ENCODE measurements around the gene C2orf66. TPM values are rescaled to one million over a fixed set of nuclear protein-coding genes. Genes with fewer than 3 reads are reported as not detected.

Gene C2orf66
- total and polyA plus RNA-seq, 5 donors from 2014 or later = not detected

DNA sequence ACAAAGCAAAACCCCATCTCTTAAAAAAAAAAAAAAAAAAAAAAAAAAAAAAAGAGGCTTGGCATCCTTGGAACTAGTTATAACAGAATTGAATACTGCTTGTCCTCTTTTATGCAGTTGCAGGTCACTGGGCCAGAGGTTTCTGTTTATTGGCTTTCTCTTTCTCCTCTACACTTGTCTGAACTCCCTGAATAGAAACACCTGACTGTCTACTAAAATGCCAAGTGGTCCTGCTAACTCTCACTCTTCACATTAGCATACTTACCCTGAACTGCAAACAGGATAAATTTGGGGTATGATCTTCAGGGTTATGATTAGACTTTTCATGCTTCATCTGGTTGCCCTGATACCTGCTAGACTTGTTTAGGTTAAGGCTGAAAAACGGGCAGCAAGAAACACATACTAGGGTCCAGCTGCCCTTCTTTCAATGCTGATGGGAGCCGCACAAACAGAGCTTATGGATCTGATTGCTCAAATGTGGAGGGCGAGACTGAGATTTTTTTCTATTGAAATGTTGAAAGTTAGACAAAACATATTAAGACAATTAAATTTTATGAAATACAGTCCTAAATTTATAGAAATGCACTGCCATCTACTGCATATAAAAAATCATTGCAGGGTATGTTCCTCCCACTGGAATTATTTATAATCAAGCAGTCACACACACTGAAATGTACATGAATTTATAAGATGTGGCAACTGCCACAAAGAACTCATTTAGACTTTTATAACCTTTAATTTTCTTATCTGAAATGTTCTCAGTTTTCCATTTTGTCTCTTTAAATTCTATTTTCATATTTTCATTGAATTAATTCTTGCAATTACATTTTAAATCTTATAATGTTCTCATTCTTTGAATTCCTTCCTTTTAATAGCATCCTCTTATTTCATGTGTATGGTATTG, 50.4 kb downstream of the C2orf66 start:
- no peak for ATAC-seq (ENCODE audit: low read depth in 2 of 2)
- H3K36me3 Mint-ChIP-seq = peaks cover 28% of the 10 kb centered on the region
- no peak overlapping the region for H3K27ac Mint-ChIP-seq
- H3K36me3 ChIP-seq (ENCODE audit: control insufficient read depth, insufficient read depth, low read length) = peaks cover 10% of the 10 kb centered on the region
- H3K4me3 Mint-ChIP-seq = no peak overlapping the region
- no peak overlapping the region for H3K4me3 ChIP-seq (ENCODE audit: low read depth, low read length)
- no peak for DNase-seq
- H3K27me3 ChIP-seq (ENCODE audit: control insufficient read depth, insufficient read depth, low read length) = no peaks in the 10 kb centered on the region
- H3K9me3 ChIP-seq (ENCODE audit: control insufficient read depth in 2 of 2, low read length in 2 of 2) = peaks cover 0 to 2% of the 10 kb centered on the region in 2 experiments
- H3K27me3 Mint-ChIP-seq = no peaks in the 10 kb centered on the region
- H3K9me3 Mint-ChIP-seq = peaks cover 3 to 39% (median 15%) of the 10 kb centered on the region in 7 donors
- no peaks in the 10 kb centered on the region for H3K4me1 ChIP-seq (ENCODE audit: control insufficient read depth, insufficient read depth, low read length, poor library complexity, severe bottlenecking)
- H3K27ac ChIP-seq (ENCODE audit: insufficient read depth, low read length, poor library complexity, severe bottlenecking) = no peak overlapping the region
- H3K4me1 Mint-ChIP-seq = peaks cover 0 to 2% (median 0%) of the 10 kb centered on the region in 4 donors

Other genes with a start within 250 kb of the C2orf66 start
- gene HECW2, start 215.8 kb downstream of the C2orf66 start, total RNA-seq = 1.9 TPM
- gene HECW2, start 215.8 kb downstream of the C2orf66 start, polyA plus RNA-seq = 1 to 10 TPM in 2 of 4 donors, under 1 TPM in 2; 0.43 to 2.7 (median 1.0) TPM
- 0.74 TPM for gene CCDC150, start 169.6 kb downstream of the C2orf66 start, total RNA-seq
- gene CCDC150, start 169.6 kb downstream of the C2orf66 start, polyA plus RNA-seq = under 1 TPM in 1 of 4 donors, not detected in 3; 0.21 TPM
- gene GTF3C3, start 9.7 kb downstream of the C2orf66 start, total RNA-seq = 30.0 TPM
- 10 to 100 TPM; 10.7 to 17.2 (median 14.9) TPM for gene GTF3C3, start 9.7 kb downstream of the C2orf66 start, polyA plus RNA-seq
- 19.2 TPM for gene PGAP1, start 117.4 kb upstream of the C2orf66 start, total RNA-seq
- gene PGAP1, start 117.4 kb upstream of the C2orf66 start, polyA plus RNA-seq = 1 to 10 TPM; 1.1 to 3.2 (median 1.8) TPM

Data from CD4-positive, CD25-positive, alpha-beta regulatory T cell (primary cell).